A549 (cell line): ENCODE results near the gene MTAP.

ENCODE experiments used
- BHLHE40 ChIP-seq: IDR thresholded peaks from 2 replicates; pipeline ENCODE4 v1.6.1; 2012; ENCODE audit warnings: low read depth, low read length, inconsistent platforms
- CTCF ChIP-seq: fragments of >200 bp; sonication (Bioruptor Twin); formaldehyde crosslinking; IDR thresholded peaks from 3 replicates; pipeline ENCODE4 v1.5.1; 2016
- EP300 ChIP-seq, 2 experiments: fragments of >200 bp; sonication (Bioruptor Twin); formaldehyde crosslinking; IDR thresholded peaks; 2 replicates in 1 of 2; 3 replicates in 1 of 2; pipeline ENCODE4 v1.6.1; 2016 to 2017
- JUN ChIP-seq, 2 experiments: fragments of >200 bp; sonication (Bioruptor Twin); formaldehyde crosslinking; IDR thresholded peaks; 2 replicates in 1 of 2; 3 replicates in 1 of 2; pipeline ENCODE4 v1.6.1; 2016 to 2017
- MAZ ChIP-seq: fragments of 150-350 bp; IDR thresholded peaks from 2 replicates; pipeline ENCODE4 v1.6.1; 2014; ENCODE audit warnings: antibody characterized with exemption, low read depth, low read length, borderline replicate concordance
- NPAS2 ChIP-seq: fragments of 250-450 bp; sonication (Bioruptor Pico); IDR thresholded peaks from 2 replicates; pipeline ENCODE4 v1.8.0; 2022; ENCODE audit warnings: mild to moderate bottlenecking, moderate library complexity, borderline replicate concordance
- RAD21 ChIP-seq, 2 experiments: fragments of >200 bp in 1 of 2; sonication (Bioruptor Twin) in 1 of 2; formaldehyde crosslinking in 1 of 2; IDR thresholded peaks in 1 of 2; conservative IDR thresholded peaks in 1 of 2; 2 replicates in 1 of 2; 3 replicates in 1 of 2; pipeline ENCODE4 v1.6.1; 2012 to 2018; ENCODE audit warnings: inconsistent platforms in 1 of 2

DNA sequence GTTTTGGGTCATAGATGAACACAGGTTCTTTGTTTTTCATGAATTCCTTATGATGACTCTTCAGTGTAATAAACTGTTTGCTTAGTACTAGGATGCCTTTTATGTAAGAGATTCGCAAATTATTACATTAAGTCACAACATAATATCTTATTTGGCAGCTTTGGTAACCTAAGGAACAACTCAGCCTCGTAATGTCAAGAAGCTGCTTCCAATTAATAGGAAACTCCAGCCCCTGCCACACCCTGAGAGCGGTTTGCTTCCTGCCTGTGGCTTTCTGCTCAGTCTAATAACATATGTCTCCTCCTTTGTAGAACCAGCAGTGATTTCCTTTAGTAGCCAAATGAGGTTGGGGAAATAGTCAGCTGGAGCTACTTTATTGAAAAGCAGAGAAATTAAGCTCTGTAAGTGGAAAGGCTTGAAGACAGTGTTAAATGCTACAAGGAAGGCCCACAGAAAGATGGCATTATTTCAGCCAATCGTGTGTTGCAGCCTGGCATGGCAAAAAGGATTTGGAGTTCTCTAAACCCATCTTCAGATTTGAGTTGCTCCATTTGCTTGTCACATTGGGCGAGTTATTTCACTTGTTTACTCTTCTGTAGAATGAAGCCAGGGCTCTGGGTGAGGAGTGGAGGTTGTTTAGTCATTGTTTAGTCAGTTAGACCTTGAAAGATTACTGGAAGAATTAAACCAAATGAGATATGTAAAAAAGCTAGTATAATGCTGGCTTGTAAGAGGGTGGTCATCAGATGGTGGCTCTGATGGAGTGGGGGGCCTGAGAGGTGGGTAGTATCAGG is 54.1 kb downstream of the MTAP start:
- no peak for TF ChIP-seq CTCF
- TF ChIP-seq BHLHE40: no peak
- TF ChIP-seq RAD21 (conservative IDR thresholded peaks at IDR 0.05 in 1 of 2, IDR thresholded peaks at IDR 0.05 in 1 of 2): no peak
- TF ChIP-seq EP300 (IDR thresholded peaks at IDR 0.05): no peak
- no peak for TF ChIP-seq JUN (IDR thresholded peaks at IDR 0.05)
- TF ChIP-seq MAZ: no peak
- TF ChIP-seq NPAS2 (CRISPR knock-in tag): no peak
